ENCODE data around the gene TRIM50. TPM values are rescaled to one million over a fixed set of nuclear protein-coding genes. Genes with fewer than 3 reads are reported as not detected.
"Not testable (repeated sequence)": the region's sequence is repeated elsewhere in the genome, so short reads cannot be mapped to it uniquely, and the experiment has no call there.

The TRIM50 gene
- total RNA-seq, 1 donor from 2014 or later, result not detected

DNA sequence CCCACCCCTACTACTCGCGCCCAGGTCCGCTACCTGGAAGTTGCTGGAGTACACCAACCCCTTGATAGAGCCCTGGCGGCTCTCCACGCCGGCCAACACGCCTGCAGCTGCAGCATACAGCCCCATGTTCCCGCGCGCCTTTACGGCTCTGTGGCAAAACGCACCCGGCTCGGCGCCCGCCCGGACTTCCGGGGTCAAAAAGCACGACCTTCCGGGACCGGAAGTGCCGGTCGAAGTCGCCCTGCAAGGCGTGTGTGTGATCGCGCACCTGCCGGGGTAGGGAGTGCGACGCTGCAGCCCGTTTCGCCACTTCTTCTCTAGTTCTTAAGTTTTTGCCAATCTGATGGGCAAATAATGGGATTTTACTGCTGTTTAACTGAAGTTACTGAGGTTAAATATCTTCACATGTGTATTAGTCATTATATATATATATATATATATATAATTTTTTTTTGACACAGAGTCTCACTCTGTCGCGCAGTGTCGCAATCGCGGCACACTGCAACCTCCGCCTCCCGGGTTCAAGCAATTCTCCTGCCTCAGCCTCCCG lies 19.1 kb downstream of the TRIM50 start, which contains the start of gene NSUN5:
Gene NSUN5, minus strand, starts transcription at position 162 of the 550 bp plus-strand sequence. Its CDS starts 36 bp downstream, at position 126.
- intact Hi-C loops (cut with DNase I), result no loop called here

DNA sequence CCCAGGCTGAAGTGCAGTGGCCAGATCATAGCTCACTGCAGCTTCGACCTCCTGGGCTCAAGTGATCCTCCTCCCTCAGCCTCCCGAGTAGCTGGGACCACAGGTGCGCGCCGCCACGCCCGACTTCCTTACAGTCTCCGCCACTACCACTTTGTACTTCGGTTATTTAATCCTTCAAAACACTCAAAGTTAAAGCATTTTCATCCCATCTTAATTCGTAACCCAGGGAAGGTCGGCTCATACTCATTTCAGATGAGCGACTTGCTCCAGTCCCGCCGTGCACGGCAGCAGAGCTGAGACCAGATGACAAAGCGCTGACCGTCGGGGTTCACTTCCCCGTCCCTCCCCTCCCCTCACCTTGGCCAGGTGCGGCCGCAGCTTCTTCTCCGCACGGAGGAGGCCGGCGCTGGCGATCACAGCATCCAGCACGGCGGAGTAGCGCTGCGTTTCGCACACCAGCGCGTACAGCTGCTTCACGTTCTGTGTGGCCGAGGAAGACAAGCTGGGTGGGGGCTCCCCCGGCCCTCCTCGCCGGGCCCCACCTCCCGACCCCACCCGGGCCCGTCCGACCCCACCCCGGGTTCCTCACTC lies 19.7 kb downstream of the TRIM50 start:
- no peaks in the 10 kb centered on the region for H3K9me3 ChIP-seq
- peak overlapping the region; percentile 76 for H3K27ac ChIP-seq
- TF ChIP-seq POLR2A (IDR thresholded peaks at IDR 0.05), result no peak
- TF ChIP-seq POLR2AphosphoS5 (IDR thresholded peaks at IDR 0.05; ENCODE audit: insufficient read depth in 1 of 2, low read depth in 1 of 2), result no peak
- TF ChIP-seq, protein P1, sequence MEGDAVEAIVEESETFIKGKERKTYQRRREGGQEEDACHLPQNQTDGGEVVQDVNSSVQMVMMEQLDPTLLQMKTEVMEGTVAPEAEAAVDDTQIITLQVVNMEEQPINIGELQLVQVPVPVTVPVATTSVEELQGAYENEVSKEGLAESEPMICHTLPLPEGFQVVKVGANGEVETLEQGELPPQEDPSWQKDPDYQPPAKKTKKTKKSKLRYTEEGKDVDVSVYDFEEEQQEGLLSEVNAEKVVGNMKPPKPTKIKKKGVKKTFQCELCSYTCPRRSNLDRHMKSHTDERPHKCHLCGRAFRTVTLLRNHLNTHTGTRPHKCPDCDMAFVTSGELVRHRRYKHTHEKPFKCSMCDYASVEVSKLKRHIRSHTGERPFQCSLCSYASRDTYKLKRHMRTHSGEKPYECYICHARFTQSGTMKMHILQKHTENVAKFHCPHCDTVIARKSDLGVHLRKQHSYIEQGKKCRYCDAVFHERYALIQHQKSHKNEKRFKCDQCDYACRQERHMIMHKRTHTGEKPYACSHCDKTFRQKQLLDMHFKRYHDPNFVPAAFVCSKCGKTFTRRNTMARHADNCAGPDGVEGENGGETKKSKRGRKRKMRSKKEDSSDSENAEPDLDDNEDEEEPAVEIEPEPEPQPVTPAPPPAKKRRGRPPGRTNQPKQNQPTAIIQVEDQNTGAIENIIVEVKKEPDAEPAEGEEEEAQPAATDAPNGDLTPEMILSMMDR (IDR thresholded peaks at IDR 0.05), result no peak
- intact Hi-C loops (cut with DNase I), result no loop called here
- H3K36me3 ChIP-seq, result peaks cover 0 to 15% of the 10 kb centered on the region in 2 donors
- H3K4me1 ChIP-seq, result peaks cover 19% of the 10 kb centered on the region
- no peaks in the 10 kb centered on the region for H3K27me3 ChIP-seq
- peak overlapping the region; percentile 86 to 90 for H3K4me3 ChIP-seq
- no peak for DNase-seq (ENCODE audit: extremely low spot score in 2 of 2)

More for the DNA sequence above, 19.1 kb downstream of the TRIM50 start, which contains the start of gene NSUN5:
- peaks cover 19% of the 10 kb centered on the region for H3K4me1 ChIP-seq
- H3K4me3 ChIP-seq, result peak within 1 kb of the TSS; percentile 86 to 90
- H3K27me3 ChIP-seq, result no peaks in the 10 kb centered on the region
- H3K27ac ChIP-seq, result peak within 1 kb of the TSS; percentile 76
- no peak for DNase-seq (ENCODE audit: extremely low spot score in 2 of 2)
- H3K36me3 ChIP-seq, result peaks cover 0 to 9% of the 10 kb centered on the region in 2 donors
- H3K9me3 ChIP-seq, result no peaks in the 10 kb centered on the region
- peak in 1 of 2 donors; percentile 64 for TF ChIP-seq POLR2AphosphoS5 (IDR thresholded peaks at IDR 0.05; ENCODE audit: insufficient read depth in 1 of 2, low read depth in 1 of 2)
- TF ChIP-seq, protein P1 (IDR thresholded peaks at IDR 0.05), result no peak

DNA sequence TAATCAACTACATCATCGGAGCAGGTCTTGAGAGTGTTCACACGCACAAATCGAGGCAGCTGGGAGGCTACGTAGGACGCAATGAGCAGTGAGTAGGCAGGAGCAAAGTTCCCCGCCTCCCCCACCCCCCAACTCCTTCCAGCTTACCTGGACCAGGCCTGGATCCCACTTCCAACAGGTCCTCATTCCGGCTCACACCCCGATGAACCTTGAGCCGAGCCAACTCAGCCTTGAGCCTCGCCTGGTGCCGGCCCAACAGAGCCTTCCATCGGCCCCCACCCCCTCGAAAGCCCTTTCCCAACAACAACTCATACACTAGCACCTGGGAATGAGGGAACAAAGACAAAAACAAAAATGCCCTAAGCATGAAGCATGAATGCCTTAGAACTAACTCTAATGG lies 20.4 kb downstream of the TRIM50 start:
- Histone ChIP-seq H3K4me3 (peak overlapping the region in 1 of 2 donors; percentile 86), H3K27me3 (no peaks in the 10 kb centered on the region), H3K9me3 (no peaks in the 10 kb centered on the region), H3K27ac (no peak overlapping the region), H3K36me3 (peaks cover 0 to 20% of the 10 kb centered on the region in 2 donors), H3K4me1 (peaks cover 19% of the 10 kb centered on the region)
- DNase-seq (ENCODE audit: extremely low spot score in 2 of 2), result no peak
- intact Hi-C loops (cut with DNase I), result no loop called here
- no peak for TF ChIP-seq POLR2A (IDR thresholded peaks at IDR 0.05)
- TF ChIP-seq, protein P1 (IDR thresholded peaks at IDR 0.05), result no peak
- TF ChIP-seq POLR2AphosphoS5 (IDR thresholded peaks at IDR 0.05; ENCODE audit: insufficient read depth in 1 of 2, low read depth in 1 of 2), result no peak

DNA sequence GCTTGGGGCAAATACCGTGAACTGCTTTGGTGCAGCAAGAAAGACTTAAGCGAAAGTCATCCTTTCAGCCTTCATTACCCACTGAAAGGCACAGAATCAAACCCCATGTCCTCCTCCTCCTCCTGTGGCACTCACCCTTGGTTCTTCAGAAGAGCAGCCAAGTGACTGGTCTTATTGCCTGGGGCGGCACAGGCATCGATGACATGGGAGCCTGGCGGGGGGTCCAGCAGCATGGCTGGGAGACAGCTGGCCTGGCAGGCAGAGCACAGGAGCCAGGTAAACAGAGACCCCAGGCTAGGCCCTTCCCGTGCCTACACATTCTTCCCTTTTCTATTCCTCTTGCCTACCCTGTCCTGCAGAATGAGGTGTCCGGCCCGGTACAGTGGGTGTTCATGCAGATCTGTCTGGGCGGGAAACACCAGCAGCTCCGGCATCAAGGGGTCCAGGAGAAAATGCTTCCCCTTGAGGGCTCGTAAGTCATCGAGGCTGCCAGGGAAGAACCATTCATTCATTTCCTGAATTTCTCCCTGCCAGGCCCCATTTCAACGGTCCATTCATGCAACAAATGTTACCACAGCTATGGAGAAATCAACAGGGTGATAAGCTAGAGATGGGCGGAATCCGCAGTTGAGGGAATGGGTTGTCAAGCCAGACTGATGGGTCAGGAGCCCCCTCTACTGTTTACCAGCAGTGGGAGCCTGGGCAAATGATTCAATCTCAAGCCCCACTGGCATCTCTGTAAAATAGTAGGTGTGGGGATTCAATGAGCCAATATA lies 23.1 kb downstream of the TRIM50 start:
- intact Hi-C loops (cut with DNase I); H3K4me3 ChIP-seq; H3K27ac ChIP-seq; H3K27me3 ChIP-seq; H3K9me3 ChIP-seq; DNase-seq (ENCODE audit: extremely low spot score in 2 of 2): not testable (repeated sequence)
- Histone ChIP-seq H3K36me3 (peaks cover 0 to 20% of the 10 kb centered on the region in 2 donors), H3K4me1 (peaks cover 19% of the 10 kb centered on the region)

DNA sequence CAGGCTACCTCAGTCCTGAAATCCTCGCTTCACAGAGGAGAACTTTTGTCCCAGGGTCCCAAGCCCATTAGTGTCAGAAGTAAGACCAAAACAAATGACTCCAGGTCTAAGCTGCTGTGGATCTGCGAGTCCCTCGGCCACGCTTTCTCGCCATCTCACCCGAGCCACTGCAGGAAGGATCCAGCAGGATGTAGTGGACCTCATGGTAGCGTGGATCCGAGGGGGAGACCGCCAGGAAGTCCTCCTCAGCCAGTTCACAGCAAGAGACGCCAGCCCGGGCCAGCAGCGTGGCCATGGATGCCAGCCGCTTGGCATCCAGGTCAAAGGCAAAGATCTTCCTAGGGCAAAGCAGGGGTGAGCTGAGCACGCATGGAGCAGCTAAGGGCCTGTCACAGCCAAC lies 23.8 kb downstream of the TRIM50 start:
- intact Hi-C loops (cut with DNase I), result no loop called here
- H3K27me3 ChIP-seq, result no peaks in the 10 kb centered on the region
- no peaks in the 10 kb centered on the region for H3K9me3 ChIP-seq
- H3K27ac ChIP-seq, result no peak overlapping the region
- no peak overlapping the region for H3K4me3 ChIP-seq
- H3K4me1 ChIP-seq, result peaks cover 15% of the 10 kb centered on the region
- TF ChIP-seq POLR2AphosphoS5 (IDR thresholded peaks at IDR 0.05; ENCODE audit: insufficient read depth in 1 of 2, low read depth in 1 of 2) (no peak), POLR2A (IDR thresholded peaks at IDR 0.05) (no peak)
- TF ChIP-seq, protein P1 (IDR thresholded peaks at IDR 0.05), result no peak
- H3K36me3 ChIP-seq, result peaks cover 0 to 20% of the 10 kb centered on the region in 2 donors
- no peak for DNase-seq (ENCODE audit: extremely low spot score in 2 of 2)

All from vagina (tissue), 2 donors.